ENCODE results near the gene PLCB2. TPM values are rescaled to one million over a fixed set of nuclear protein-coding genes. Genes with fewer than 3 reads are reported as not detected.

The PLCB2 gene, protein sequence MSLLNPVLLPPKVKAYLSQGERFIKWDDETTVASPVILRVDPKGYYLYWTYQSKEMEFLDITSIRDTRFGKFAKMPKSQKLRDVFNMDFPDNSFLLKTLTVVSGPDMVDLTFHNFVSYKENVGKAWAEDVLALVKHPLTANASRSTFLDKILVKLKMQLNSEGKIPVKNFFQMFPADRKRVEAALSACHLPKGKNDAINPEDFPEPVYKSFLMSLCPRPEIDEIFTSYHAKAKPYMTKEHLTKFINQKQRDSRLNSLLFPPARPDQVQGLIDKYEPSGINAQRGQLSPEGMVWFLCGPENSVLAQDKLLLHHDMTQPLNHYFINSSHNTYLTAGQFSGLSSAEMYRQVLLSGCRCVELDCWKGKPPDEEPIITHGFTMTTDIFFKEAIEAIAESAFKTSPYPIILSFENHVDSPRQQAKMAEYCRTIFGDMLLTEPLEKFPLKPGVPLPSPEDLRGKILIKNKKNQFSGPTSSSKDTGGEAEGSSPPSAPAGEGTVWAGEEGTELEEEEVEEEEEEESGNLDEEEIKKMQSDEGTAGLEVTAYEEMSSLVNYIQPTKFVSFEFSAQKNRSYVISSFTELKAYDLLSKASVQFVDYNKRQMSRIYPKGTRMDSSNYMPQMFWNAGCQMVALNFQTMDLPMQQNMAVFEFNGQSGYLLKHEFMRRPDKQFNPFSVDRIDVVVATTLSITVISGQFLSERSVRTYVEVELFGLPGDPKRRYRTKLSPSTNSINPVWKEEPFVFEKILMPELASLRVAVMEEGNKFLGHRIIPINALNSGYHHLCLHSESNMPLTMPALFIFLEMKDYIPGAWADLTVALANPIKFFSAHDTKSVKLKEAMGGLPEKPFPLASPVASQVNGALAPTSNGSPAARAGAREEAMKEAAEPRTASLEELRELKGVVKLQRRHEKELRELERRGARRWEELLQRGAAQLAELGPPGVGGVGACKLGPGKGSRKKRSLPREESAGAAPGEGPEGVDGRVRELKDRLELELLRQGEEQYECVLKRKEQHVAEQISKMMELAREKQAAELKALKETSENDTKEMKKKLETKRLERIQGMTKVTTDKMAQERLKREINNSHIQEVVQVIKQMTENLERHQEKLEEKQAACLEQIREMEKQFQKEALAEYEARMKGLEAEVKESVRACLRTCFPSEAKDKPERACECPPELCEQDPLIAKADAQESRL
- 1 to 10 TPM; 6.7 to 8.7 (median 8.3) TPM for polyA plus RNA-seq (ENCODE audit: insufficient read length in 3 of 3)

DNA sequence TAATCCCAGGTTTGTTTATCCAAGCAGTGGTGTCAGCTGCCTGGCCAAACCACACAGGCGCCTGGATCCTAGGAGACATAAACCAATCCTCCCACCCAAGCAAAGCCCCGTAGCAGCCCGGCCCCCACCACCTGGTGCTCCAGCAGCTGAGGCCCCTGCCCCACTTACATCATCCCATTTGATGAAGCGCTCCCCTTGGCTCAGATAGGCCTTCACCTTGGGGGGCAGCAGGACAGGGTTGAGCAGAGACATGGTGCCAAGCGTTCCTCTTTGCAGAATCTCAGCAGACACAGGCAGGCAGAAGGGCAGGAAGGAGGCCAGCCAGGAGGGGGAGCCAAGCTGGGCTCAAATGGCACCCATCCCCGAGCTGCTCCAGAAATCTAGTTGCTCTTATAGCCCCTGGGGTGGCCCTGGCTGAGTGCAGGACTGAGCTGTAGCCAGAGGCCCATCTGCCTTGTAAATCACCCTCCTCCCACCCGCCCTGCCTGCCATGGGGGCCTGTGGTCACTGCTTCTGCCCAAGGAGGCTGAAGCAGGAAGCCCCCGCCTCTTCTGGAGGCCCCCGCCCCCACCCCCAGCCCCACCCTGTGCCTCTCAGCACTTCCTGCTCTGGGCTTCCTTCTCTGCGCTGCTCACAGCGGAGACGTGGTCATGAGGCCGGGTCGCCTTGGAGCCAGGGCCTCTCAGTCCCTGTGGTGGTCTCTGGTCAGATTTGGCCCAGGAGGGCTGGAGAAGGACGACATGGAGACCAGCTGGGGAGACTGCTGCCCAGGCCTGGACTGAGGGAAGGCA, at the start of gene PLCB2:
Gene PLCB2 (minus strand): TSS at position 515 of the 791 bp plus-strand sequence. CDS start 263 bp downstream, at position 252.
- DNase-seq (ENCODE audit: low read depth in 3 of 3, low spot score in 2 of 3) = no peak

DNA sequence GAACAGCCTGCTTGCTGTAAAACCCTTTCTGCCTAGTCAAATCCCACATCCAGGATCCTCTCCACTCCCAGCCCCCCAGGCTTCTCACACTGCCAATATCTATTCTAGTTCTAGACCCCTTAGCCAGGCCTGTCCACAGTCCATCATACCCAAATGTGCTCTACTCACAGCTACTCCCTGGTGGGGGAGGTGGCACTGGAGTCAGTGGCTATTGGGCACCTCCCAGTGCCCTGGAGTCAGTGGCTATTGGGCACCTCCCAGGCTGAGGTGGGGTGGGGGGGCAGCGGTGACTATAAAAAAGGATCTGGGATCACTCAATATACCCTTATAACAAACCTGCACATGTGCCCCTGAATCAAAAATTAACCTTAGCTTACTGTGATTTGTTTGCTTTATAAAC, 49.5 kb upstream of the PLCB2 start:
- no peak for DNase-seq (ENCODE audit: low read depth in 3 of 3, low spot score in 2 of 3)

DNA sequence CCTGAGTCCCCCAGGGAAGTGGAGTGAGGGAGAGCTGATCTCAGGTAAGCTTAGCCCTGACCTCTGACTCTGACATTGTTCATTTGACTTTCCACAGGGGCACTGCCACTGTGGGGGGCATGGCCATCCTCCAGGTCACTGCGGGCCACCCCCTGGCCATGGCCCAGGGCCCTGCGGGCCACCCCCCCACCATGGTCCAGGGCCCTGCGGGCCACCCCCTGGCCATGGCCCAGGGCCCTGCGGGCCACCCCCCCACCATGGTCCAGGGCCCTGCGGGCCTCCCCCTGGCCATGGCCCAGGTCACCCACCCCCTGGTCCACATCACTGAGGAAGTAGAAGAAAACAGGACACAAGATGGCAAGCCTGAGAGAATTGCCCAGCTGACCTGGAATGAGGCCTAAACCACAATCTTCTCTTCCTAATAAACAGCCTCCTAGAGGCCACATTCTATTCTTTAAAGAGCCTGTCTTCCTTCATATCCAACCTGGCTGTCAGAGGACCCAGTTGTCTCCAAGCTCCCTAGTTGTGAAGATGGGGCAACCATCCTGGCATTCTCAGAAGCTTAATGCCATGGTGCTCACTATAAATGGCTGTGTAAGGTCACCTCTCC, 48.3 kb upstream of the PLCB2 start:
- no peak for DNase-seq (ENCODE audit: low read depth in 3 of 3, low spot score in 2 of 3)

DNA sequence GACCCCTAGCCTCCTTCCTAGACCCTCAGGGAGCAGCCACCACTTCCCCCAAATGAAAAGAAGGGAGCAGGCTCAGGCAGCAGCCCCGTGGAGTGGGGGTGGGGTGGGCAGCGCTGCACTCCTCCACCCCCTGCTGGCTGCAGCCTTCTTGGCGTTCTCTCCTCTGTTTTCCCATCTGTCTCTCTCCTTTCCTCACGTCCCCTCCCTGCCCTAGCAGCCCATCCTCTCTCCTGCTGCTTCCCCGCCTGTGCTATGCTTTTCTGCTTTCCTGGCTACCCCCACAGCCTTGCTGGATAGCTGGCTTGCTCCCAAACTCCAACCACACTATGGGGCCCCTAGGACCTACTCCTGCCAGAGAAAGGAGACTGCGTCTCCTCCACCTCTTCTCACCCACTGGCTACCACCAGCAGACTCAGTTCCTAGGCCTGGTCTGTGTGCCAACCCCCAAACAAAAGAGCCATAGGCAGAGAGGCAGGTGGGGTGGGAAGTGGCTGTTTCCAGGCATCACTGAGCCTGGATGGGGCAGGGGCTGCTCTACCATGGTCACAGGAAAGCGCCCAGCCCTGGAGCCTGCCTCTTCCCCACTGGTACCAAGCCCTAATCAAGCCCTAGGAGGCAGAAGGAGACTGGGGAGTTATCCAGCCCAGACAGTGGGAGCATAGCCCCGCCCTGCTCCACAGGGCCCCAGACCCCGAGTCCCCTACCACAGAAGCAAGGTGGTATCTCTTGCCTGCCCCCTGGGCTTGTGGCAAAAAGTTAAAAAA, 46.9 kb upstream of the PLCB2 start:
- DNase-seq (ENCODE audit: low read depth in 3 of 3, low spot score in 2 of 3) = no peak

DNA sequence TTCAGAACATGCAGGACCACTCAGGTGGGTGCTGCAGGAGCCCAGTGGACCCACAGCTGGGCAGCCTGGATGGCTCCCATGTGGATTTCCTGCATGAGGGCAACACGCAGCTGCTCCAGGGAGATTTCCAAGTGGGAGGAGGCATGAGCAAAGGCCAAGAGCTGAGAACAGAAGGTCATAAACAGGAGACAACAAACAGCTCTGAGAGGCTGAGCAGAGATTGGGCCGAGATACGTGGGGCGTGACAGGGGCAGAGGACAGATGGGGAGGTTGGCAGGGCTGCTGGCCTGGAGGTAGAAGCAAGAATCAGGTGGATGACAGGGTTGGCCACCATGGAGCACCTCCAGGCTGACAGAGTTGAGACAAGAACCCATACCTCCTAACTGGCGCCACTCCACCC, 46.0 kb upstream of the PLCB2 start:
- no peak for DNase-seq (ENCODE audit: low read depth in 3 of 3, low spot score in 2 of 3)

DNA sequence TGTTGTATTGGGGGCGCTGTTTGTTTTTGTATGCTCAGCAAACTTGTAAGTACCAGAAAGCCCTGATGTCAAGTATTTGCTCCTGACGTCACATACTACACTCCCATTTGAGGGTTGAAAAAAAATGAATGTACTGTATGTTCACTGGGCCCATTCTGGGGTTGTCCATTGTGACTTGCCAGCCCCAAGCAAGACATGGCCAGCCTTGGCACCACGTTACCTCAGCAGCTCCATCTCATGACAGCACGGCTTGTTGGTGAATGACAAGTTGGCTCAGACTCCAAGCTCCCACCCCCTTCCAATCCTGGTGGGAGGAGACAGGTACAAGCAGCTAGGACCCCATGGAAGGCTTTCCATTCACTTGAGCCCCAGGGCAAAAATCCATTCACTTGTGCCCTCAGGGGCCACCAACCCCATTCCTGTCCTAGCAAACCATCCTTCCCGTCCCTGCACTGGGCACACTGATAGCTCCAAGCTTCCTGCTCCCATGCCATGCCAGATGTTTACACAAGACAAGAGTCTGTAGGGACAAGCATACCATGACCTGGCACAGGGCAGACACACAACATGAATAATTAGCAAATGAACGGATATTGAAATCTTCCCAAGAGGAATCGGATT, 44.7 kb upstream of the PLCB2 start:
- no peak for DNase-seq (ENCODE audit: low read depth in 3 of 3, low spot score in 2 of 3)

DNA sequence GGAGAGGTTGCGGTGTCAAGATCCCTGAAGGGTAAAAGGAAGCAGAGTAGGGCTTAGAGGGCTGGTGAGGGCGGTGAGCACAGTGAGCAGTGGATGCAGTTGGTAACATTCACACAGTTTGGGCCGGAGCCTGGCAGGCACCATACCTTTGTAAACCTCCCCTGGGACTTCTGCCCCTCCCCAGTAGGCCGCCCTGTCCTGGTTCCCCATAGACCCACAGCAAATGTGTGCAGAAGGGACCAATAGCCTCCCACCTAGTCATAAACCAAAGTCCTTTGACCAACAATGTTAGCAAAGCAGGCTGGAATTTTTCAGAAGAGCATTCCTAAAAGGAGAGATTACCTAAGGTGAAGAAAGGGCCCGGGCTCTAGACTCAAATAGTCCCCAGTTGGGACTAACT, 41.4 kb upstream of the PLCB2 start:
- no peak for DNase-seq (ENCODE audit: low read depth in 3 of 3, low spot score in 2 of 3)

DNA sequence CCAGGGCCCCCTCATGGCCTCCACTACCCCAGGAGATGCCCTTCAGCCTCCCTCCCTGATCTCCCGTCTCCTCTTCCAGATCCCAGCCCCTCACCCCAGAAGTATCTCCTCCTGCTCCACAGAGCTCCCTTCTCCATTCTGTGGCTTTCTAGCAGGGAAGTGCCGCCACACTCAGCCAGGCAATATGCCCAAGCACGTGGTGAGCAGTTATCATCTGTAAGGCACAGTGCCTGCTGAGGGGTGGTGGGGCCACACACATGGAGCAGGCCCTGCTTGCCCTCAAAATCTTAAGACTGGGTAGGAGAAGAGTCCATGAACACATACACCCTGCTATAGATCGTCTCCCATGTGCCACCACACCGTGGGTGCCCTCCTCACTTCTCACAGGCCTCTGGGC, 40.7 kb upstream of the PLCB2 start:
- no peak for DNase-seq (ENCODE audit: low read depth in 3 of 3, low spot score in 2 of 3)

DNA sequence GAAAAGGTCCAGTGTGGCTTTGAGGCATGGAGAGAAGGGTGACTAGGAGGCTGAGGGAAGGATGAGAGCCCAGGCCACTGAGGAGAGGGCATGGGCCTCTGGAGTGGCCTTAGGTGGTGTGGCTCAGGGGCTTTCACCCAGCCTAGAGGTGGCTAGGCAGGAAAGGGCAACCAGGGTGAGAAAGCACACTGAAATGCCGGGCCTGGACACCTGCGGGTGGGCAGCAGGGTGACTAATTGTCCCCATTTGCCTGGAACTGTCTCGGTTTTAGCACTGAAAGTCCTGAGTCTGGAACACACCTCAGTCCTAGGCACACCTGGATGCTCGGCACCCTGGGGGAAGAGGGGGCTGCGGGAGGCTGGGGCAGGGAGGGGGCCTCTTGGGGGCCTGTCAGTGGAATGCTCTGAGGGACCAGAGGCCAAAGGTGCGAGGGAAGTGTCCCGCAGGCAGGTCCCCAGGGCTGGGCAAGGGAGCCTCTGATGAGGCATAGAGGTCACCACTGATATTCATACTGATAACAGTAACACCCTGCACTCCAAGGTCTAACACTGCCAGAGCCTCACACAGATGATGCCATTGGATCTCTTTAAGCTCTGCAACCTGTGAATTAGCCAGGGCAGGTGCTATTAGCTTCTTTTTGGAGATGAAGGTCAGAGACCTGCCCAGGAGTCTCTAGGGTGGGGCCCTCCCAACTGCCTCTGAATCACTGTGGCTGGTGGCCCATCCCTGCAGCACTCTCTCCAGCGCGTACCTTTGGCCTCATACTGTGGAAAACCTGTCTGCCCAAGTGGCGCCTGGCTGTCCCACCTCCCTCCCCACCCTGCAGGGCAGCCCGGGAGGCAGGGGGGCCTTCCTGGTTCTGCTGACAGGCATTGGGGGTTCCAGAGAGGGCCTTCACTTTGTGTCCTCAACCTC, 40.1 kb upstream of the PLCB2 start:
- no peak for DNase-seq (ENCODE audit: low read depth in 3 of 3, low spot score in 2 of 3)

DNA sequence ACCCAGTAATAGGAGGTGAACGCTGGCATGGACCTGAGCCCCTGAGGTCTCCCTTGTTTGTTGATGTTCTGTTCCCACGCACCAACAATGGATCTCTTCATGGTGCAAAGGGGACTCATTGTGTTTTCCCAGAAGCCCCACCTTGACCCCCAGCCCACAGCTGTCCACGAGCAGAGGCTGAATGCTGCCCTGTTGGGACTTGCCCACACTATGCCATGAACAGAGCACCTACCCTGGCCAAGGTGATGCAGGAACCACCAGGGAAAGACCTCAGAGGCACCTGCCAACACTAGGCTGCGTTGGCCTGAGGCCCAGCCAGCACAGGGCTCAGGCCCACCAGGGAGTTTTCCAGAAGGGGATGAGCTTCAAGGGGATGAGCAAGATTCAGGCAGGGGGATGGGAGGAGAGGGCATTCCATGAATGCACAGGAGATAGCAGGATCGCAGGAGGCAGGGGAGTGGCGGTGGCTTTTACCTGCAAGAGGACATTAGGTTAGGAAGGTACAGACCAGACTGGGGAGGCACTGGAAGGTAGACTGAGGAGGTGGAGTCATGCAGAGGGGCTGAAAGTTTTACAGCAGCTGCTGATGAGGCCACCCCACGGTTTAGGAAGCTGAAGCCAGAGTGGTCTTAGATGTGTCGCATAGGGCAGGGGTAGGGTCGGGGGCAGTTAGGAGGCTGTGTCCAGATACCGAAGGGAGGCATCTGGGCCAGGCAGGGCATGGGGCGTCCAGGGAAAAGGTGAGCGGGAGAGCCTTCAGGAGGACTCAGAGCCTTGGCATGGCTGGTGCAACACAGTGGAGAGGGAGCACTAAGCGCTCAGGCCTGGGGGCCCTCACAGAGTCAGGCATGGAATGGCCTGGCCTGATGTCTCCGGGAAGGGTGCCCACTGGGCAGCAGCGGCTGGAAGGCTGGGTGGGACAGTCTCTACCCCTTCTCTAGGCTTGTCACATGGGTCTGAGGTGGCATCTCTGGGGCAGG, 39.1 kb upstream of the PLCB2 start:
- DNase-seq (ENCODE audit: low read depth in 3 of 3, low spot score in 2 of 3) = no peak

DNA sequence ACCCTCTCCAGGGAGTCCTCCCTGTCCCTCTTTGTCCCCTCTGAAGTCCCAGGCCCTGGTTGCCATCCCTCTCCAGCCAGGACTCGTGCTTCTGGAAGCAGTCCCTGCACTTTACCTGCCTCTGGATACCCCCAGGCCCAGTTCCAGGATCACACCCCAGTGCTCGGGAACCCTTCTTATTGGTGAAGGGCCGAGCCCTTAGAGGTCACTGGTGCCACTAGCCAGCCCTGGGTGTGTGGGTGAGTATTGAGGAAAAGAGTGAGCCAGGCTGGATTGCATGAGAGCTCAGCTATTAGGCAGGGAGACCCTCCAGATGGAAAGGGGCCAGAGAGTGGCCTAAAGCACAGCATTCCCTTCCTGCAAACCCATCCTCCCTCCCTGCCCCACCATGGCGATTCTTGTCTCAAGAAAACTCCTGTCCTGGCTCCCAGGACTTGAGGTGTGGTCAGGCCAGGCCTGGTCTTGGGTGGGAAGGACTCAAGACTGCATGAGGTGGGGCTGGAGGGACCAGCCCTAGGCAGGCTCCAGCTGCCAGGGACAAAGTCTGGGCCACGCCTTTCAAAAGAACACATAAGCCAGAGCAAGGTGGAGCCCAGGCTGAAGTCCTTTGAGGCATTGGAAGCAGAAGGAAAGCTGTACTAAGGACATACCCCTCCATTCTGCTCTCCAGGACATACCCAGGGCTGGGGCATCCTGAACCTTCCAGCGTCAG, 38.3 kb upstream of the PLCB2 start:
- no peak for DNase-seq (ENCODE audit: low read depth in 3 of 3, low spot score in 2 of 3)

DNA sequence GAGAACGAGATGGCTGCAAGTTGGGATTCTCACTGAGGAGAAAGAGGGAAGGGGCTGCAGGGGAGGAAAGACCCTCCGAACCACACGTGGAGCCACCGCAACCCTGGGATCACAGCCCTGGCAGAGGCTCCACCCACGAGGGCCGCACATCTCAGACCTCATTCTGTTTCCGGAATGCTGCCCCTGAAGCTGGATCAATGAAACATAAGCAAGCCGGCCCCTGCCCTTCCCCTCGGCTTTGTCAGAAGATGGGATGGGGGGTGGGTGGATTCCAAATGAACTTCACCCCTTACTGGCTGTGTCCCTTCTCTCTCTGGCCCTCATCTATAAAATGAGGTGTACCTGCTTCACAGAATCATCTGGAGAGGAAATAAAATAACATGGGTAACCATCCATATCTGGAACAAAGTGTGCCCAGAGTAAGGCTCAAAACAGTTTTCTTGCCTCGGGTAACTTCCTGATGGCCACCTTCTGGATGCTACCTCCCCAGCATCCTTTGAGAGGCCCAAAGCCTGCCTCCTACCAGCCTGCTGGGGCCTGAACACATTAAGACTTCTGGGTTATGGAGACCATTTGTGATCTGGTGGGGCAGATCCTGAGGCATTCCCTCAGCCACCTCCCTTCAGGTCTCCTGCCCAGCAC, 37.6 kb upstream of the PLCB2 start:
- DNase-seq (ENCODE audit: low read depth in 3 of 3, low spot score in 2 of 3) = no peak

DNA sequence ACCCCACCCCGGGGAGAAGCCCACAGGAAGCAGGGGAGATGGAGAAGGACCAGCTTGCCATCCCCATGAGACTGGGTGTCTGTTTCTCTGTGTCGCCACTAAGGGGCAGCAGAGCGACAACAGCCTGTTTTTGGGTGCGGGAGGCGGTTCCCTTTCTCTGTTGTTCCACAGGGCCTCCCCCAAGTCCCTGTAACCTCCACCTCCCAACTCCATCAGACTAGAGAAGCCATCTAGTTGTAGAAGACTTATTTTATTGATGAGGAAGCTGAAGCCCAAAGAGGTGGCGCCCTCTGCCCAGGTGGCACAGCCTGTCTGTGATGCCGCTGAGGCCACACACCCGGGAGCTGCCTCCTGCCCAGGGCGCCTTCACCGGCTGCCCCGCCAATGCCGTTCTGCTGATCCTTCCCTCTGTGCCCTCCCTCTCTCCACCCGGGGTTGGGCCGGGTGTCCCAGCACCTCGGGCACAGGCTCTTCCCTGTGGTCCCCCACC, 36.9 kb upstream of the PLCB2 start:
- DNase-seq (ENCODE audit: low read depth in 3 of 3, low spot score in 2 of 3) = no peak

DNA sequence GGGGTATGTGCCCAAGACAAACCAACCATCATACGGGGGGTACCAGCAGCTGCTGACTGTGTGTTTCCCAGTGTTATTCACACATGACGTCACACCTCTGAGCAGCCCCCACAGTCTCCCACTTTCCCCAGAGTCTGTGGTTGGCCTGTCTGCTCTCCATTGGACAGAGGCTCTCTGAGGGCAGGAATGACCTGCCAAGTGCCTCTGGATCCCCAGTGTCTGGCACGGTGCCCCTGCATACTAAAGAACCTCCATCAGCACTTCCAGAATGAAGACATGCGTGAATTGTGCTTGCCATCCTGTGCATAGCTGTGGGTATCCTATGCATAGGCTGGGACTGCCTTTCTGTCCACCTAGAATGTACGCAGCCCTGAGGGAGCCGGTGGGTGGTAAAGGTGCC, 36.5 kb upstream of the PLCB2 start:
- DNase-seq (ENCODE audit: low read depth in 3 of 3, low spot score in 2 of 3) = no peak

DNA sequence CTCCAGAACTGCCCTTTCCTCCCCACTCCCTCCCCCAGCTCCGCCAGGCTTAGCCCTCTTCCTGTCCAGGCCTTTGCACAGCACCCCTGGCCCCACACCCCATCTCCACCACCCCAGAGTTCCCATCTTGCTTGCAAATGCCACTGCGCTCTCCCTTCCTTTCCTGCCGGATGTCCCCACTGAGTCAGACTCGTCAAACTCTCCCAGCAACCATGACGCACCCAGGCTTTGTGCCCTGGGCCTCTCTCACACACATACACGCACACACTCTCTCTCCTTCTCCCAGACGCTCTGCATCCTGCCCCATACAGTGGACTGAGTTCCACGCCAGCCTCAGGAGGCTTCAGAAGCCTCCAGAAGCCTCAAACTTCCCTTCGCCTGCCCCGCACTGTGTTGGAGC, 35.8 kb upstream of the PLCB2 start:
- DNase-seq (ENCODE audit: low read depth in 3 of 3, low spot score in 2 of 3) = no peak
